Activated naive CD4-positive, alpha-beta T cell treated with anti-CD3 and anti-CD28 coated beads for 36 hours (primary cell): ENCODE measurements around the gene DNAJA4. TPM values are rescaled to one million over a fixed set of nuclear protein-coding genes. Genes with fewer than 3 reads are reported as not detected.
A peak's percentile ranks its signal among the peaks of the same experiment; 100 is the strongest.
"Not testable (repeated sequence)": the region's sequence is repeated elsewhere in the genome, so short reads cannot be mapped to it uniquely, and the experiment has no call there.

Source experiments
- CTCF ChIA-PET: fragments of 350-600 bp; sonication (Branson Sonifier 250); formaldehyde crosslinking; loops from one replicate; lab custom pipeline; 2021; ENCODE audit warnings: antibody characterized with exemption; lab: Charles Lee
- DNase-seq: peaks from one replicate; pipeline ENCODE4 v3.0.0-alpha.2; 2020
- H3K27ac Mint-ChIP-seq: one replicate; pipeline ENCODE4 v1.8.0; 2021; ENCODE audit warnings: mild to moderate bottlenecking, mixed read lengths
- H3K27me3 Mint-ChIP-seq: one replicate; pipeline ENCODE4 v1.8.0; 2021; ENCODE audit warnings: low read depth, mixed read lengths
- H3K36me3 Mint-ChIP-seq: one replicate; pipeline ENCODE4 v1.8.0; 2021; ENCODE audit warnings: low read depth, mixed read lengths
- H3K4me1 Mint-ChIP-seq: one replicate; pipeline ENCODE4 v1.8.0; 2021; ENCODE audit warnings: low read depth, mixed read lengths
- H3K4me3 Mint-ChIP-seq: one replicate; pipeline ENCODE4 v1.8.0; 2021; ENCODE audit warnings: mild to moderate bottlenecking, moderate library complexity, mixed read lengths
- H3K9me3 Mint-ChIP-seq: one replicate; pipeline ENCODE4 v1.8.0; 2021; ENCODE audit warnings: mixed read lengths
- intact Hi-C: fragments of 100-400 bp; cut with micrococcal nuclease; formaldehyde crosslinking; loops from one replicate; pipeline ENCODE4 v1.15.1; 2023
- total RNA-seq, 2 experiments: library from RNA; stranded (reverse); gene quantifications; one replicate each; pipeline ENCODE4 v1.2.3, GENCODE V29; 2021

DNAJA4 gene
- total RNA-seq, 2 experiments from 2014 or later: 40.1 to 41.6 TPM

DNA sequence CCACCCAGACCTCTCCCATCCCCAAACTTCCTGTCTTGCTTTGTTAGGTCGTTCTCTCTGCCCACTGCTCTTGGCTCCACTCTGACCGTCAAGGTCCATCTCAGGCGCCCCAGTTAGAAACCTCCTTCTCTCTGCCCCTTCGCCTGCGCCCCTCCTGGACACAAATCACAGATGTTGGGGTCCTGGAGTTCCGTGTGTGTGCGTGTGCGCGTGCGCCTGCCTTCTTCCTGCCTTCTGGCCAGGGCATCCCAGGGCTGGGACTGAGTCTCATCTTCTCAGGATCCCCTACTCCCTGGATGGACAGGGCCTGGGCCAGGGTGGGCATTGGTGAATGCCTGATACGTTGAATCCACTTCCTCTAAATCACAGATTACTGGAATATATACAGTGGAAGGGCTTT lies 30.9 kb upstream of the DNAJA4 start:
- intact Hi-C loops: no loop called here
- Mint-ChIP-seq H3K36me3 (no peaks in the 10 kb centered on the region), H3K9me3 (no peaks in the 10 kb centered on the region), H3K27ac (no peak overlapping the region), H3K4me1 (peaks cover 3% of the 10 kb centered on the region), H3K27me3 (no peaks in the 10 kb centered on the region), H3K4me3 (no peak overlapping the region)
- CTCF ChIA-PET: no interaction called here
- DNase-seq: no peak

DNA sequence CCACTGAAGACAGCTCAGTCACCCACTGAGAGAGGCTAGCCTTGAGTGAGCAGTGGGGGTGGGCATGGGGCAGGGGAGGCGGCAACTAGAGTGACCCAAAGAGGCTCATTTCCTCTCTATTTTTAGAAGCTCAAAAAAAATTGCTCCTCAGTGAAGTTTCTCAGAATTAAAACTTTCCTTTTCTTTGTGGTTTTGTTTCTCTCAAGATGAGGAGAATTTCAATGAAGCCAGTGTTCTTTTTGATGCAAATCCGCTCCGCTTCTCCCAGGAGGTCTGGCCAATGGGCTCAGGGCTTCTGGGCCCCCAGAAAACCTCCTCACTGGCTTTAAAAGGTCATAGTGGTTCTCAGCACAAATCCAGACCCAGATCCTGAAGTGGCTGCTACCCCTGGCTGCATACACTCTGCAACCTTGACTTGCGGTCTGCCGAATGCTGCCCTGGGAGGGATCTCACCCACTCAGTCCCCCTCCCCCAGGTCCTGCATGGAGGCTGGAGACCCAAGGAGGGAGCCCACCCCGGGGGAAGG lies 29.8 kb upstream of the DNAJA4 start, which contains the start of gene ACSBG1:
Gene ACSBG1, minus strand, starts transcription at position 51 of the 526 bp plus-strand sequence. CDS start 64 bp downstream, outside the sequence.
- intact Hi-C loops: no loop called here
- Mint-ChIP-seq H3K36me3 (no peaks in the 10 kb centered on the region), H3K27me3 (no peaks in the 10 kb centered on the region), H3K9me3 (no peaks in the 10 kb centered on the region), H3K4me3 (no peak within 1 kb of the TSS), H3K4me1 (peaks cover 3% of the 10 kb centered on the region), H3K27ac (no peak within 1 kb of the TSS)
- CTCF ChIA-PET: no interaction called here
- DNase-seq: no peak

DNA sequence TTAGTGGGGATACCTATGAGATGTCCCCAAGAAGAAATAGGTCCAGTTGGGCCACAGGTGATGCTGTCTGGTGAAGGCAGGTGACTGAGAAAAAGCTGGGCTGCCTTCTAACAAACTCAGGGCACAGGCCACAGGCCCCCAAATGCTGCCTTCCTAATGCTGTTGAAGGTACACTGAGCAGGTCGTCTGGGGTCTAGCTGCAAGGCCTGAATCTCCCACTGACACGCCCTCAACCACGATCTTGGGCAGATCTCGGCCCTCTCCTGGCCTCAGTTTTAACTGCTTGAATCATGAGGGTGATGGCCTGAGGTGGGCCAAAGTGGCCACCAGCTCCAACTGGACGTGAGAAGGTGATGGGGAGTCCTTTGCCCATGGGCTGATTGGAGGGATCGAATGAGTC lies 27.9 kb upstream of the DNAJA4 start:
- no peak overlapping the region for H3K4me3 Mint-ChIP-seq

DNA sequence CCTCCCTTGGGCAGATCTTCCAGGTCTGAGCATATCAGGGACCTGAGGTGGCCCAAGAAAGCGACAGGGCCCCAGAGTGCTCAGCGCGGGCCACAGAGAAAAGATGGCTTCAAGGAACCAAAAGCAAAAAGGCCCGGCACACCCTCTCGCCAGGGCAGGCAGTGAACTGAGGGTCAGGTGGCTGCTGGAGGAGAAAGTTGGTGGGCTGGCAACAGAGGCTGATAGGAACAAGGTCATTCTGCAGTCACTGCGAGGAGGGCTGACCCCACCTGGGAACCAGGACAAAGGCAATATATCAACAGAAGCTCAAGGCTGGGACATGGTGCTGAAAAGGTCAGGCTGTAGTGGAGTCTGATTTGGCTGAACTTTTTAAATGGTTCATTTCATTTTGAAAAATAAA lies 27.2 kb upstream of the DNAJA4 start:
- no peaks in the 10 kb centered on the region for H3K27me3 Mint-ChIP-seq
- no peaks in the 10 kb centered on the region for H3K36me3 Mint-ChIP-seq
- H3K4me3 Mint-ChIP-seq: no peak overlapping the region
- CTCF ChIA-PET: interaction anchor here (0.7 to 1.0 kb wide), 2 partner anchors 42 to 59 kb away, joined by 3 read pairs; no protein-coding TSS in a partner anchor
- intact Hi-C loops: no loop called here
- H3K27ac Mint-ChIP-seq: no peak overlapping the region
- no peaks in the 10 kb centered on the region for H3K9me3 Mint-ChIP-seq
- no peak for DNase-seq
- H3K4me1 Mint-ChIP-seq: peaks cover 3% of the 10 kb centered on the region

More for the DNA sequence above, 27.9 kb upstream of the DNAJA4 start:
- intact Hi-C loops: no loop called here
- Mint-ChIP-seq H3K9me3 (no peaks in the 10 kb centered on the region), H3K36me3 (no peaks in the 10 kb centered on the region), H3K27ac (no peak overlapping the region), H3K27me3 (no peaks in the 10 kb centered on the region), H3K4me1 (peaks cover 3% of the 10 kb centered on the region)
- CTCF ChIA-PET: interaction anchor here (0.7 kb wide), 1 partner anchor 9 kb away, joined by 3 read pairs; no protein-coding TSS in a partner anchor
- DNase-seq: no peak

DNA sequence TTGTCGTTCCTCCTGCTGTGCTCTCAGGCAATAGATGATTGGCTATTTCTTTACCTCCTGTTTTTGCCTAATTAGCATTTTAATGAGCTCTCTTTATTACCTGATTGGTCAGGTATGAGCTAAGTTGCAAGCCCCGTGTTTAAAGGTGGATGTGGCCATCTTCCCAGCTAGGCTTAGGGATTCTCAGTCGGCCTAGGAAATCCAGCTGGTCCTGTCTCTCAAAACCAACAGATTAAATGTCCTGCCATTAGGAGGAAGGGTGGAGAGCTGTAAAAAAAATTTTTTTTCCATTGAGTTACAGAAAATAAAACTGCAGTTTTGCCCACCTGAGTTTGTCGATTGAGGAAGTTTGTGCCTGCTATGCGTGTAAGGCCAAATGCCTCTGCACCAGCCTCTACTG lies 24.6 kb upstream of the DNAJA4 start:
- intact Hi-C loops: loop anchor here (2.0 to 5.0 kb wide), 3 partner anchors 45 to 281 kb away; no protein-coding TSS in a partner anchor
- no peaks in the 10 kb centered on the region for H3K27me3 Mint-ChIP-seq
- peaks cover under 1% of the 10 kb centered on the region for H3K4me1 Mint-ChIP-seq
- no peak overlapping the region for H3K27ac Mint-ChIP-seq
- H3K9me3 Mint-ChIP-seq: no peaks in the 10 kb centered on the region
- DNase-seq: no peak
- CTCF ChIA-PET: interaction anchor here (0.6 to 5.1 kb wide), 30 partner anchors 9 to 332 kb away, joined by 3 to 74 read pairs (median 6); partner anchors contain the start of genes CIB2 and SKIC8
- H3K4me3 Mint-ChIP-seq: no peak overlapping the region
- H3K36me3 Mint-ChIP-seq: no peaks in the 10 kb centered on the region

DNA sequence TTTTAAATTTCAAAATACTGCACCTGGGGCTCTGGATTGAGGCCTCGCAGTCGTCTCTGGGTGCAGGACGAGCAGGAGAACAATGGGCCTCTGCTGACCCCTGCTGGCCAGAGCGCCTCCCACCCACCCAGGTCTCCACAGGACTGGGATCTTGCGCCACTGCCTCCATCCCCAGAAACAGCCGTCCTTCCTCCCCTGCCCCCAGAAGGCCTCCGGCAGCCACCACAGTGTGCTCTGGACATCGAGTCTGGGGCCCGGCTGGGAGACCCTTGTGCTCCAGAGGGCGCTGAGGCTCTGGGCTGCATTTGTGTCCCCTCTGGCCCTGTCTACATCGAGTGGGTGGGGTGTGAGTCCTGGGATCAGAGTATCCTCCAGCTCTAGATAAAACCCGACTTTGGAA lies 23.3 kb upstream of the DNAJA4 start:
- no peaks in the 10 kb centered on the region for H3K9me3 Mint-ChIP-seq
- no peak overlapping the region for H3K4me3 Mint-ChIP-seq
- no peak overlapping the region for H3K27ac Mint-ChIP-seq
- H3K36me3 Mint-ChIP-seq: no peaks in the 10 kb centered on the region
- intact Hi-C loops: loop anchor here (1.0 to 5.0 kb wide), 5 partner anchors 46 to 282 kb away; partner anchors contain the start of gene CIB2
- CTCF ChIA-PET: interaction anchor here (0.6 to 5.1 kb wide), 37 partner anchors 13 to 624 kb away, joined by 3 to 74 read pairs (median 6); partner anchors contain the start of genes CIB2 and SKIC8
- DNase-seq: peak; percentile 92
- no peaks in the 10 kb centered on the region for H3K27me3 Mint-ChIP-seq
- H3K4me1 Mint-ChIP-seq: no peaks in the 10 kb centered on the region

DNA sequence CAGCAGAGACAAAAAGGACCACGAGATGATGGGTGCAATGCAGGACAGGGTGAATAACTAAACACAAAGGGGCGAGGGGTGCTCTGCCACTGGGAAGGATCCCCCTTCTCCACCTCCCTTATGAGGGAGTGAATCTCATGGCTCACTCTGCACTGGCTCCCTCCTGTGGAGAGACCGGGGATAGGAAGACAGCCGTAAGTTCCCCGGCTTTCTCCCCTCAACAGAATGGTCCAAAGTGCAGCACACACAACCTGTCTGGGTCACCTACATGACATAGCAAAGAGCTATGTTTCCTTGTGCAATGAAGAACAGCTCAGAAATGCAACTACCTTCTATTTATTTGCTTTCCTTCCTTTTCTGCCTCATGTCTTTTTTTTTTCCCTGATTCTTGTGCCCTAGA lies 22.2 kb upstream of the DNAJA4 start:
- H3K9me3 Mint-ChIP-seq: no peaks in the 10 kb centered on the region
- no peaks in the 10 kb centered on the region for H3K36me3 Mint-ChIP-seq
- intact Hi-C loops: loop anchor here (5.0 kb wide), 1 partner anchor 65 kb away; no protein-coding TSS in a partner anchor
- no peak overlapping the region for H3K27ac Mint-ChIP-seq
- no peaks in the 10 kb centered on the region for H3K27me3 Mint-ChIP-seq
- CTCF ChIA-PET: interaction anchor here (0.6 to 5.1 kb wide), 16 partner anchors 14 to 334 kb away, joined by 3 to 74 read pairs (median 4); partner anchors contain the start of genes CIB2 and SKIC8
- no peaks in the 10 kb centered on the region for H3K4me1 Mint-ChIP-seq
- peak; percentile 43 for DNase-seq
- H3K4me3 Mint-ChIP-seq: no peak overlapping the region

DNA sequence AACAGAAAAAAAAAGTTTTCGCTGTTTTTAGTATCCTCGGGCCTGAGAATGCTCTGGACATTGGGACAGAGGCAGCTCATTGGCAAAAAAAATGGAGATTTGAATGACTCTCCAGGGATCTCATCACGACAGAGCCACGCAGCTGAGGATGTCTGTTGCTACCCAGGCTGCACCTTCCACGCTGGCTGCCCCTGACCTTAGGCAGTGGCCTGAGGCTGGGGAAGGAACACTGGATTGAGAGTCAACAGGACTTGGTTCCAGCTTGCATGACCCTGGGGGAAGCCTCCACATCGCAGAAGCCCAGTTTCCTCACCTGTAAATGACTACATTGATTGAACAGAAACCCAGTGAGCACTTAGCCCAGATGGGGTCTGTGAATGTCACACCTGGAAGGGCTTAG lies 21.3 kb upstream of the DNAJA4 start:
- CTCF ChIA-PET: interaction anchor here (0.6 to 5.1 kb wide), 8 partner anchors 23 to 335 kb away, joined by 3 to 74 read pairs (median 4); no protein-coding TSS in a partner anchor
- H3K36me3 Mint-ChIP-seq: no peaks in the 10 kb centered on the region
- H3K9me3 Mint-ChIP-seq: no peaks in the 10 kb centered on the region
- intact Hi-C loops: loop anchor here (5.0 kb wide), 1 partner anchor 66 kb away; no protein-coding TSS in a partner anchor
- no peaks in the 10 kb centered on the region for H3K27me3 Mint-ChIP-seq
- no peak for DNase-seq
- H3K4me1 Mint-ChIP-seq: no peaks in the 10 kb centered on the region
- H3K27ac Mint-ChIP-seq: no peak overlapping the region
- no peak overlapping the region for H3K4me3 Mint-ChIP-seq

DNA sequence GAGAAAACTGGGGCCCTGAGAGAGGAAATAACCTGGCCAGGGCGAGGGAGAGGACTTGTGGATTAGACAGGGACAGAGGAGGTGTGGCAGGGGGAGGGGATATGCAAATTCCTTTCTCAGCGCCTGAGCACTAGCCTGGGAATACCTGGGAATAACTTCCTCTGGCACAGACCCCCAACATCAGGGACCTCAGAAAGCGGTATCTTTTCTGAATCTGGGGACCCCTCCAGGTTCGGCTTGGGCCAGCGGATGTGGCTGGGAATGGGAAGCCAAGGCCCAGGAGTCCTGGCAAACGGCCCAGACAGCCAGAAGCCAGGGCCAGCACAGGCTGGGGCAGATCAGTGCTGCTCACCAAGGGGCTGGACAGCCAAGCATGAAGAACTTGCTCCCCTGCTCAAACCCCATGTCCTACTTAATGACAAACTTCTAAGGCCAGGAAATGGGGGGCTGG lies 20.8 kb upstream of the DNAJA4 start:
- H3K36me3 Mint-ChIP-seq: no peaks in the 10 kb centered on the region
- H3K27me3 Mint-ChIP-seq: no peaks in the 10 kb centered on the region
- H3K9me3 Mint-ChIP-seq: no peaks in the 10 kb centered on the region

DNA sequence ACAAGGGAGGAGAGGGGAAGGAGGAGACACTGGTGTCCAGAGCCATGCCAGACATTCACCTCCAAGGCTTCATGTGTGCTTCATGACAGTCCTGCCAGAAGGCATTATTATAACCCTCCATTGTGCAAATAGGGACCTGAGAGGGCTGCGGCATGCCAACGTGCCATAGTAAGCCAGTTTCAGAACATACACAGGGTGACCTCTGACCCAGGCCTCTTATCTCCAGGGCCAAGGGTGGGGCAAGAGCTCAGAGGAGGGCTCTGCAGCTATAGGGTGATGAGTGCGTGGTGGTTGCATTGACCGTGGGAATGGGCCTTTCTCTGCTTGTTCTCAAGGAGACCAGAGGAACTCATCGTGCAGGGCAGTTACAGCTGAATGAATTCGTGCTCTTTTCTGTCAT lies 20.3 kb upstream of the DNAJA4 start:
- intact Hi-C loops: loop anchor here (5.0 kb wide), 1 partner anchor 67 kb away; no protein-coding TSS in a partner anchor
- no peak overlapping the region for H3K27ac Mint-ChIP-seq
- H3K4me1 Mint-ChIP-seq: no peaks in the 10 kb centered on the region
- no peaks in the 10 kb centered on the region for H3K36me3 Mint-ChIP-seq
- no peak overlapping the region for H3K4me3 Mint-ChIP-seq
- no peaks in the 10 kb centered on the region for H3K27me3 Mint-ChIP-seq
- CTCF ChIA-PET: interaction anchor here (0.6 to 2.3 kb wide), 8 partner anchors 49 to 334 kb away, joined by 3 to 8 read pairs (median 4); no protein-coding TSS in a partner anchor
- no peak for DNase-seq
- no peaks in the 10 kb centered on the region for H3K9me3 Mint-ChIP-seq

More for the DNA sequence above, 20.8 kb upstream of the DNAJA4 start:
- CTCF ChIA-PET: interaction anchor here (0.6 to 1.7 kb wide), 4 partner anchors 48 to 333 kb away, joined by 3 to 5 read pairs (median 4); no protein-coding TSS in a partner anchor
- H3K27ac Mint-ChIP-seq: no peak overlapping the region
- no peaks in the 10 kb centered on the region for H3K4me1 Mint-ChIP-seq
- H3K4me3 Mint-ChIP-seq: no peak overlapping the region
- intact Hi-C loops: loop anchor here (5.0 kb wide), 1 partner anchor 66 kb away; no protein-coding TSS in a partner anchor
- no peak for DNase-seq

DNA sequence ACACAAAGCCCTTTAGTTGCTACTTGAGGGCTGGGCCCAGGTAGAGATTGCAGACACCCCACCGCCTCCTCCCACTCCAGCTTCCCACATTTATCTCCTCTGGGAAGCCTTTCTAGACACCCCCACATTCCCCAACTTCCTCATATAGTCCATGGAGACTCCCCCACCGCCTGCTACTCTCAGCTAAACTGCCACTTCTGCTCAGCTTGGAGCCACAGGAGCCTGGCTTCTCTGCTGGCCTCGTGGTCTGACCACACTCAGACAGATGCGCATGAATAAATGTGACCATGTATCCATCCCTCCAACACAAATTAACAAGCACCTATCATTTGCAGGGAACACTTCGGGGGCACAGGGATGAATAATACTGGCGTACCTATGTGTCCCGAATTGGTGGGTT lies 19.5 kb upstream of the DNAJA4 start:
- DNase-seq: no peak
- intact Hi-C loops: loop anchor here (5.0 kb wide), 1 partner anchor 68 kb away; no protein-coding TSS in a partner anchor
- Mint-ChIP-seq H3K4me3 (no peak overlapping the region), H3K27ac (no peak overlapping the region), H3K27me3 (no peaks in the 10 kb centered on the region), H3K36me3 (no peaks in the 10 kb centered on the region), H3K9me3 (no peaks in the 10 kb centered on the region), H3K4me1 (no peaks in the 10 kb centered on the region)
- CTCF ChIA-PET: interaction anchor here (0.9 to 2.3 kb wide), 9 partner anchors 19 to 335 kb away, joined by 3 to 8 read pairs (median 3); partner anchors contain the start of gene DNAJA4

DNA sequence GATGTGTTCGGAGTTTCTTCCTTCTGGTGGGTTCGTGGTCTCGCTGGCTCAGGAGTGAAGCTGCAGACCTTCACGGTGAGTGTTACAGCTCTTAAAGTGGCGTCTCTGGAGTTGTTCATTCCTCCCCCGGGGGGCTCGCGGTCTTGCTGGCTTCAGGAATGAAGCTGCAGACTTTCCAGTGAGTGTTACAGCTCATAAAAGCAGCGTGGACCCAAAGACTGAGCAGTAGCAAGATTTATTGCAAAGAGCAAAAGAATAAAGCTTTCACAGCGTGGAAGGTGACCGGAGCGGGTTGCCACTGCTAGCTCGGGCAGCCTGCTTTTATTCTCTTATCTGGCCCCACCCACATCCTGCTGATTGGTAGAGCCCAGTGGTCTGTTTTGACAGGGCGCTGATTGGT lies 19.0 kb upstream of the DNAJA4 start:
- H3K36me3 Mint-ChIP-seq, H3K9me3 Mint-ChIP-seq, DNase-seq, H3K4me3 Mint-ChIP-seq, H3K27ac Mint-ChIP-seq, H3K4me1 Mint-ChIP-seq, H3K27me3 Mint-ChIP-seq, intact Hi-C loops: not testable (repeated sequence)
- CTCF ChIA-PET: interaction anchor here (0.9 to 2.3 kb wide), 7 partner anchors 19 to 286 kb away, joined by 3 to 8 read pairs (median 4); partner anchors contain the start of gene DNAJA4
